Mononuclear cell (primary cell): ENCODE results near the gene HOXB8. TPM values are rescaled to one million over a fixed set of nuclear protein-coding genes. Genes with fewer than 3 reads are reported as not detected.

Experiments
- H3K27me3 ChIP-seq: 2 replicates; pipeline ENCODE4 v1.6.0; 2011; ENCODE audit warnings: low read length, control low read depth; ENCODE audit not compliant: insufficient read depth
- H3K4me1 ChIP-seq: 2 replicates; pipeline ENCODE4 v1.5.1; 2011; ENCODE audit warnings: mild to moderate bottlenecking, low read length, control low read depth; ENCODE audit not compliant: insufficient read depth
- H3K4me3 ChIP-seq: 2 replicates; pipeline ENCODE4 v1.5.1; 2011; ENCODE audit warnings: mild to moderate bottlenecking, low read length, moderate library complexity
- H3K9me3 ChIP-seq: 2 replicates; pipeline ENCODE4 v1.5.1; 2011; ENCODE audit warnings: low read depth, mild to moderate bottlenecking, control low read depth, low read length
- total RNA-seq: library from RNA; depleted of rRNA; stranded (reverse); fragments of >200 nt; gene quantifications from one replicate; pipeline ENCODE4 v1.2.3, GENCODE V29; 2012

The HOXB8 gene
- total RNA-seq, 1 donor, result 0.10 TPM

DNA sequence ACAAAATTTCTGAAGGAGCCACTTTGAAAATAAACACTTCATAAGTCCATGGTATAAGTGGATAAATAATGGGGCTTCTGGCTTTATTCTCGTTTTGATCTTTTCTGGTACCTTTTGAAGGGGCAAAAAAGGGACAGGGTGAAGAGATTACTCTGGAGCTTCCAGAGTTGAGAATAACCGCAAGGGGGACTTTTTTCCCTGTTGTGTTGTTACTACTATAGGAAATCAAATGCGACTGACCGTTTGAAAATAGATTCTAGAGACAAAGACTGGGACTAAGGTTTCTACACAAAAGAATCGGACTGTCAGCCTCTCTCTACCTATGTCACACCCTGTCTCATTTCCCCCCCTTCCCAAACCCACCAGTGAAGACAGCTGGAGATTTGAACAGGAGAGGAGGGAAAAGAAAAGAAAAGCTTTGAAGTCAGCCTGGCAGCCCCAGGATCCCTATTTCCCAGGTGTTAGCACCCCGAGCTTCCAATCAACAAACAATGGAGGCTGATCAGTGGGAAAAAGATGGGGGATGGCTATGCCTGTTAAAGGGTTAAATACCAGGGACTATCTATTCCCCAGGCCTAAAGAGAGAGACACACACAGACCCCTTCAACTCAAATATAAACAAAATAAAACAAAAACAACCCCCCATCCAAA, 45.3 kb downstream of the HOXB8 start:
- Histone ChIP-seq H3K9me3 (no peaks in the 10 kb centered on the region), H3K27me3 (peaks cover 61% of the 10 kb centered on the region), H3K4me3 (no peak overlapping the region), H3K4me1 (no peaks in the 10 kb centered on the region)

DNA sequence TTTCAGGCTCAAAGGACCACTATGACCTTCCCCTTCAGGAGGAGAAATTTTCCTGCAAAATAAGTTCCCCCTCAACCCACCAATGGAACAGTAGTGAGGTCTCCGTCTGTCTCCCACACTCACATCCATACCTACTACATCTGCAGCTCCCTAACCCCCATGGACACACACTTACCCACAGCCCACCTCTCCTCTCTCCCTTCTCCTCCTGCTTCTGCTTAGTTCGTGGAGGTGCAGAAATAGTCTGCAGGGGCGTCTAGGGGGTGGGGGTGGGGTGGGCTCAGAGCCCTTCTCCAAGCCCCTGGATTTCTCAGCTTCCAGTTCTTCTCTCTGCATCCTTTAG, 45.9 kb downstream of the HOXB8 start:
- H3K27me3 ChIP-seq, result peaks cover 64% of the 10 kb centered on the region
- H3K4me1 ChIP-seq, result no peaks in the 10 kb centered on the region
- no peak overlapping the region for H3K4me3 ChIP-seq

DNA sequence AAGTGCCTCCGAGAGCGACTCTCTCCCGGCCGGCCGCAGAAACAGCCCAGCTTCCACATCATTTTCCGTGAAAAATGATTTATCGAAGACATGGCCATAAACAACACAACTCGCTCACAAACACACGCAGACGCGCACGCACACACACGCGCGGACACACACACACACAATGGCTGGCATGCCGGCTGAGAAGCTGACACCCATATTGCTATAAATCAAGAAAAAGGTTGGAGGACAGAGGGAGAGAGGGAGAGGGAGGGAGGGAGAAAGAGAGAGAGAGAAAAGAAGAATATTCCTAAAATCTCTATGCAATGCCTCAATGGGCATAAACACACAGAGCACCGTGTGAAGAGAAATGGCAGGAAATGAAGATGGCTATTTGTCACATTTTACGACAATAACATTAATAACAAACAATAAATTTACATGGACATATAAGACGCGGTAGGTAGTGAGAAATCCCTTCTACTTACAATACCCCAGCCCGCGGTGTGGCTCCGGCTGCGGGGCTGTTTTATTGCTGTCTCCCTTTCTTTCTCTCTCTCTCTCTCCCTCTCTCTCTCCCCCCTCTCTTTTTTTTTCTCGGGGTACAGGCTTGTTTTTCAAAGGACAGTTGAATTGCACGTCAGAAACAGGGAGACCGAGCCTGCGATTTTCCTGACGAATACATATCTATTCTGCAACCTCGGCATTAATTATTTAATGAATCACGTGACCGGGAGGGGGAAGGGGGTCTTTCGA, 46.4 kb downstream of the HOXB8 start:
- H3K9me3 ChIP-seq, result no peaks in the 10 kb centered on the region
- no peaks in the 10 kb centered on the region for H3K4me1 ChIP-seq
- H3K4me3 ChIP-seq, result no peak overlapping the region
- peaks cover 64% of the 10 kb centered on the region for H3K27me3 ChIP-seq

More for the DNA sequence above, 45.9 kb downstream of the HOXB8 start:
- H3K9me3 ChIP-seq, result no peaks in the 10 kb centered on the region

DNA sequence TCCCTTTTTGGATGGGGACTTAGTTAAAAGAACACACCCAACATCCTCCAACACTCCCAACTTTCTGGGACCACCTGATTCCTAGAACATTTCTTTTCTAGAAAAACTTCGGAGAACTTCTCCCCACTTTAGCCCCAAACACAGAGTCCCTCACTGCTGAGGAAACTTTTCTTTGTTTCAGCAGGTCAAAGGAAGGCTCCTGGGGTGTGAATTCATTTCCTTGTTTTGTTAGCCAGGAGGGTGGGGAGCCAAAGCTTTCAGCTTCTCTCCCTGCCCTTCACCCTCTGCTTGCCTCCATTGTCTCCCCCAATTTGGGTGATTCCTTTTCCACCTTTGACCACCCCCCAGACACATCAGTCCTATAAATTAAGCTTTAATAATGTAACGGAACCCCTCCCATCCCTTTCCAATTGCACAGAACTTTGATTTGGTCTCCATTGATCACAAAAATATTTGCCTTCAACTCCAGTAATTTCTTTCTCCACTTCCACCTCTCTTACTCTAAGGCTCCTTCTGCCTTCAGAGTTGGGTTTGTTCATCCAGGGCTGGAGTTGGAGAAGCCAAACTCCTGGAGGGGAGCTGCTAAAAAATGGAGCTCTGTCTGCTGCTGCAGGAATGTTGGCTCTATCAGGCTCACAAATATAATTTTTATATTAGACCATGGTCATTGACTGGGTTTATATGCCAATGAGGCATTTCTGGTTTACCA, 47.3 kb downstream of the HOXB8 start:
- Histone ChIP-seq H3K9me3 (no peaks in the 10 kb centered on the region), H3K27me3 (peaks cover 66% of the 10 kb centered on the region), H3K4me1 (no peaks in the 10 kb centered on the region), H3K4me3 (no peak overlapping the region)

DNA sequence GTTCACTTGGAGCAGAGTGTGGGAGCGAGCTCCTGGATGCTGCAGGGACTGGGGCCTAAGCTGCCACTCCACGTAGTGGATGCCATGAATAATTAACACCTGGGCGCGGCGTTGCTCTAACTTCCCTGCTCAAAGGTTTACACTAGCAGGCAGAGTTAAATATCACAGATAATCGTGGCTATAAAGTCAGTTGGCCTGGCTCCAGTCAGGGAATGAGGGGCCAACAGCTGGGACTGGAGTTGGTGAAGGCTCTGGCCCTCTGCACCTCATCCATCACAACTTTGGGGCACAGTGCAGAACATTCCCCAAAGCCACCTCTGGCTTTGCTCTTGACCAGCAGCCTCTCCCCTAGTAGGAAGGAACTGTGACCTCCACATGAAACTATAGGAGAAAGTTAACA, 47.9 kb downstream of the HOXB8 start:
- Histone ChIP-seq H3K4me1 (no peaks in the 10 kb centered on the region), H3K27me3 (peaks cover 64% of the 10 kb centered on the region), H3K9me3 (no peaks in the 10 kb centered on the region), H3K4me3 (no peak overlapping the region)

DNA sequence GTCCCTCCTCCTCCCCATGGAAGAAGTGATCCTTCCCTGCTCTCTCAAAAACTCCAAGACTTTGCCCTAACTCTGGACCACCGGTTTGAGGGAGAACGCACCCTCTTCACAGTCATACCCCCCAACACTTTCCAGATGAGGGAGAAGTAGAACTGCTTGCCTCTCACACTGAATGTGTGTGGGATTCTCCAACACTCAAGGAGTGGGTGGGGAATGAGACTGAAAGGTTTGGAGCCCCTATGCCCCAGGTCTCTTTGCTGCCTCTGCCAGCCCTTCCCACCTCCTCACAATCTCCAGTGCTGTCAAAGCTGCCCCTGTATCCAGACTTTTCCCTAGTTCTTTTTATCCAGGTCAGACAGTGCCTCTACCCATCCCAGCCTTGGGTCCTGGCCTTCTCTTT, 48.4 kb downstream of the HOXB8 start:
- H3K4me3 ChIP-seq, result no peak overlapping the region
- H3K27me3 ChIP-seq, result peaks cover 63% of the 10 kb centered on the region
- no peaks in the 10 kb centered on the region for H3K4me1 ChIP-seq
- no peaks in the 10 kb centered on the region for H3K9me3 ChIP-seq

DNA sequence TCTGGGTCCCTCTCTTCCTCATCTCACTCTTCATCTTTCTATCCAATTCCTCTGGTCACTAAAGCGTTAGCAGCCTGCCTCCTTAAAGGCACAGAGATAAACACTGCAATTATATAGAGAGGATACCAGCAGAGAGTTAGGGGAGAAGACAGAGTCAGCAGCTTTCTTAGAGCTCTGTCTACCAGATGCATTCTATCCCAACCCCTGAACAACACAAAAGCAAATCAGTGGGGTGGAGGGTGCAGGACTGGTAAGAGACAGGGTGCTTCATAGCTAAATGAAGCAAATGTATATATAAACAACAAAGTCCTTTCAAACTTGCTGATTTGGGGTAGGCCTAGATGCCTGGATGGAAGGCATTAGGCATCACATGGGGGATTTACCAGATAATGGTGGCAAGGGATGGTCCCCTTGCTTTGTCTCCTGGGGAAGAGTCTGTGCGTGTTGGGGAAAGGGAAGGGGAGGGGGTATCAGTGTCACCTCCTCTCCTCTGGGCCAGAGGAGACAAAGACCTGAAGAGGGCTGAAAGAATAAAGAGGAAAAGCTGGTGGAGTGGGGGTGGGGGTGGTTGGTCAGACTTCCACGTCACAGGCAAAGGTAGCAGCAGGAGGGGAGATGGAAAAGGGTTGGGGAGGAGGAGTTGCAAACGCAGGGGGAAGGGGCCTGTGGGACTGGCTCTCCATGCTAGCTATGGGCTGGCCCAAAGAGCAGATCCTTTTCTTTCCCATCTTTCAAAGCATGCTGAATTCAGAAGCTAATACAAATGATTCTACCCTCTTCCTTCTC, 49.0 kb downstream of the HOXB8 start:
- H3K4me3 ChIP-seq, result no peak overlapping the region
- no peaks in the 10 kb centered on the region for H3K4me1 ChIP-seq
- peaks cover 61% of the 10 kb centered on the region for H3K27me3 ChIP-seq

DNA sequence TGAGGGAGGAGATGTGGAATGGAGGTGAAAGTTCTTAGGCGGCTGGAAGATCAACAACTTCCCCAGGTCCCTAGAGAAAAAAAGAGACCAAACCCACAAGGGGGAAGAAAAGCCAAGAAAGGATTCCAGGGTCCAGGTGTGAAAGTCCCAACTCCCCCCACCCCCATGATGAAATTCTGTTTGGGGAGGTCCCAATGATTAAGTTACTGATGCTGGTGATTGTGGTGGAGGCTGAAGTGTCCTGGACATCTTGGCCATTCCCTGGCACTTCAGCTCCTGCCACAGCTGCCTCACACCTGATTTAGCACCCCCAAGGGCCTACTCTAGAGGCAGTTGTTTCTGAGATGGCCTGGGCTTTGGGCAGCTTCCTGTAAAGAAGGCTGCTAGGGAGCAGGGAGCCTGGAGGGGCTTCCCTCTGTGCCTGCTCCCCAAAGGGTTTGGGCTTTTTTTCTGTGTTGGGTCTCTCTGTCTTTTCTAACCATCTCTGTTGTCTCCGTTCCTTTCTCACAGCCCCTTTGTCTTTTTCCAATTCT, 50.0 kb downstream of the HOXB8 start:
- Histone ChIP-seq H3K4me1 (no peaks in the 10 kb centered on the region), H3K4me3 (no peak overlapping the region), H3K27me3 (peaks cover 51% of the 10 kb centered on the region), H3K9me3 (no peaks in the 10 kb centered on the region)

More for the DNA sequence above, 49.0 kb downstream of the HOXB8 start:
- H3K9me3 ChIP-seq, result no peaks in the 10 kb centered on the region

DNA sequence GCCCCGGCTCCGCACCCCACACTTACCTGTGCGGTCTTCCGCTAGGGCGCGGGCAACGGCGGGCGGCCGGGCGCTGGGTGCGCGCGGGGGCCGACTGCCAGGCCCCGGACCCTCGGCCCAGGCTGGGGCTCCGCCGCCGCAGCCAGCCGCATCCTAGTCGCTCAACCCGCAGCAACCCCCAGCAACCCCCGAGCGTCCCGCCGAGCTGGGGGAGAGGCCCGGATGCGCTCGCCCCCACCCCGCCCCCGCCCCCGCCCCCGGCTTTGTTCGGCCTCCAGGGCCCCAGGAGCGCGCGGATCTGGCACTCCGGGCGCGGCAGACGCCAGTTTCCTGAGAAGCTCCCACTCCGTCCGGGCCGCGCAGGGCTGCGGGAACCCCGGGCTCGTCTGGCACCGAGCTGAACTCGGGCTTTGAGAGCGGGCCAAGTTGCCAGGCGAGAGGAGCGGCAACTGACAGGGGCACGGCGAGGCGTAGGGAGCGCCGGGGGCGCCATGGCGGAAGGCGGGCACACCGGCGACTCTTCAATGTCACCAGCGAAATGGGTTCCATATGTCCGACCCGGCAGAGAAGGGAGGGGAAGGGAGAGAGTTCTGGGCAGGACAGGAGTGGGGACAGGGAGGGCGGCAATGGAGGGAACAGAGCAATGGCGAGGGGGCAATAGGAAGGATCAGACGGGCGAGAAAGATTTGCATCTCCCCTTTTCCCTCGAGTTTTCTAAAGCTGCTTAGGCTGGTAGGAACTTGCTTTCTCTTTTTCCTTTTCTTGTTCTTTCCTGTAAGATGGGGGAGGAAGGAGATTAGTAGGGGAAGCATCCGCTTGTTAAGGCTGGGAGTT, 50.7 kb downstream of the HOXB8 start:
- Histone ChIP-seq H3K27me3 (peaks cover 44% of the 10 kb centered on the region), H3K9me3 (no peaks in the 10 kb centered on the region), H3K4me3 (no peak overlapping the region), H3K4me1 (no peaks in the 10 kb centered on the region)

DNA sequence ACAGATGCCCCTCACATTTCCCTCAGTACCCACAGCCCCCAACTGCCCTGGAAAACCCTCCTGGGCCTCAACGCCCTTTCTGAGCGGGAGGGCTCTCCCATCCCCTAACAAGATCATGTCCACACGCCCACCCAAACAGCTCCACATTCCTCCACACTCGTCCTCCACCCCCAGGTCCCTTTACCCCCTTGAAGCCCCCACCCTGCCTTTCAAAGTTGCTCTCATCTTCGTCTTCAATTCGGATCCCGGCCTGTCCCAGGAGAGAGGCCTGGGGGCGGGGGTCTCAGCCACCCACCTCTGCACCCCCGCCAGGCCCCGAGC, 51.3 kb downstream of the HOXB8 start:
- H3K9me3 ChIP-seq, result no peaks in the 10 kb centered on the region
- H3K4me3 ChIP-seq, result no peak overlapping the region
- H3K27me3 ChIP-seq, result peaks cover 39% of the 10 kb centered on the region
- H3K4me1 ChIP-seq, result no peaks in the 10 kb centered on the region

DNA sequence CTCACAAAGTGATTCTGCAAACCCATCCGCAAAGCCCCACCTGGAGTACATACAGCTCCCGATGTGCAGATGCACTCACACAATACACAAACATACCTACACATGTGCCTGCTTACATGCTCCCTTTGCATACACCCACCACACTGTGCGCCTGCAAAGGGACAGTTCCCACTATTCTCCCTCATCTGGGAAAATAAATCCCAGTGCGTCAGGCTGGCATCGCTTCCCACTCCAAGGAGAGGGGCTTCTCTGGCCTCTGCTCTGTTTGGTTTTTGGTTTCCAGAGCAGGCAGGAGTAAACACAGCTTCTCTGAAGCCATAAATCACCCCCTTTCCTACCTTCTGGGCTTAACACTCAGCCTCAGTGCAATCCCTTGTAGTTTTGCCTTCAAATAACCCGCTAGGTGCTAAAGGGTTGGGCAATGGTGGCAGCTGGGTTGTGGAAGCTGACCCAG, 51.7 kb downstream of the HOXB8 start:
- H3K4me1 ChIP-seq, result no peaks in the 10 kb centered on the region
- H3K4me3 ChIP-seq, result no peak overlapping the region
- H3K27me3 ChIP-seq, result peaks cover 35% of the 10 kb centered on the region
- H3K9me3 ChIP-seq, result no peaks in the 10 kb centered on the region

DNA sequence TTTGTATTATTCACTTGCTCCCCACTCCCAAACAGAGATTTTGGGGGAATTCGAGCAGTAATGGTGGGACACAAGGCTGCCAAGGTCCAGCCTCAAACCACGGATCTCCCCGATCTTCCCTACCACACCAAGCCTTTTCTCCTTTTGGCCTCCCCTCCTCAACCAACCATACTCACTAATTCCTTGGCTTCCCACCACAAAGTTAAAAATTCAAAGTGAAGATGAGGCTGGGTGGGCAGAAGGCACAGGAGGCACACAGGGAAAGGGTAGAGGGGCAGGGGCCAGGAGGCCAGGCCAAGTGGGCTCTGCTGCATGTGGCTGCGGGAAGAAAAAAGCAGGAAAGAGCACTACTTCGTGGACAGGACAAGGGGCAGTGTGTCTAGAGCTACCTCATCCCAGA, 52.2 kb downstream of the HOXB8 start:
- Histone ChIP-seq H3K4me1 (no peaks in the 10 kb centered on the region), H3K27me3 (peaks cover 30% of the 10 kb centered on the region), H3K4me3 (no peak overlapping the region), H3K9me3 (no peaks in the 10 kb centered on the region)
